Left ventricle myocardium inferior (tissue), 1 donor: ENCODE measurements around the gene UBA1. TPM values are rescaled to one million over a fixed set of nuclear protein-coding genes. Genes with fewer than 3 reads are reported as not detected.
A peak's percentile ranks its signal among the peaks of the same experiment; 100 is the strongest.

Source experiments
- DNase-seq: peaks from one replicate; pipeline ENCODE4 v3.0.0-alpha.2; 2020
- H3K27ac ChIP-seq: fragments of 200-600 bp; replicated peaks from 2 replicates; pipeline ENCODE4 v1.8.0; 2021
- H3K27me3 ChIP-seq: fragments of 200-600 bp; 2 replicates; pipeline ENCODE4 v1.8.0; 2021; ENCODE audit warnings: low read depth
- H3K36me3 ChIP-seq: fragments of 200-600 bp; 2 replicates; pipeline ENCODE4 v1.8.0; 2021
- H3K4me1 ChIP-seq: fragments of 200-600 bp; 2 replicates; pipeline ENCODE4 v1.8.0; 2021
- H3K4me3 ChIP-seq: fragments of 200-600 bp; 2 replicates; pipeline ENCODE4 v1.8.0; 2021; ENCODE audit warnings: mild to moderate bottlenecking, moderate library complexity
- H3K9me3 ChIP-seq: fragments of 200-600 bp; replicated peaks from 2 replicates; pipeline ENCODE4 v1.8.0; 2021
- intact Hi-C: fragments of 100-400 bp; cut with micrococcal nuclease; formaldehyde crosslinking; loops from one replicate; pipeline ENCODE4 v1.11.0; 2022
- total RNA-seq: library from RNA; stranded (reverse); fragmentation: NEBNext Ultra II Directional; extraction: Animal tissue kit (Norgen Biotek cat#: 25700); gene quantifications from one replicate; pipeline ENCODE4 v1.2.1, GENCODE V29; 2021
- TF ChIP-seq, protein P1 (sequence below): fragments of 200-600 bp; IDR thresholded peaks from 2 replicates; pipeline ENCODE4 v1.8.0; 2021; ENCODE audit warnings: antibody characterized with exemption, mild to moderate bottlenecking, borderline replicate concordance
- donor health status: DM: no; HTN: yes; CAD: no; lungs with severe emphysema.

UBA1 gene
- total RNA-seq, 1 donor from 2014 or later, result 99.8 TPM

DNA sequence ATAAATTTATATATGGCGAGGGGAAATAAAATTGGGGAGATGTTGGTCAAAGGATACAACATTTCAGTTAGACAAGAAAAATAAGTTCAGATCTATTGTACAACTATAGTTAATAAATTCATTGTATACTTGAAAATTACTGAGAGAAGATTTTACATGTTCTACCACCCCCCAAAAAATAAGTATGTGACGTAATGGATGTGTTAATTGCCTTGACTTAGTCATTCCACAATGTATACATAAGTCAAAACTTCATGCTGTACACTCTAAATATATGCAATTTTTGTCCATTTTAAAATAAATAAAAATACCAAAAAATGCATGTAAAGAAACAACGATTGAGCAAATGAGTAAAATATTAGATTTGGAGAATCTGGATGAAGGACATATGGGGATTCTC lies 41.0 kb downstream of the UBA1 start:
- no peaks in the 10 kb centered on the region for H3K36me3 ChIP-seq
- intact Hi-C loops, result no loop called here
- peak overlapping the region; percentile 74 for H3K4me3 ChIP-seq
- H3K27ac ChIP-seq, result peak overlapping the region; percentile 94
- H3K9me3 ChIP-seq, result no peaks in the 10 kb centered on the region
- DNase-seq, result no peak
- TF ChIP-seq, protein P1, sequence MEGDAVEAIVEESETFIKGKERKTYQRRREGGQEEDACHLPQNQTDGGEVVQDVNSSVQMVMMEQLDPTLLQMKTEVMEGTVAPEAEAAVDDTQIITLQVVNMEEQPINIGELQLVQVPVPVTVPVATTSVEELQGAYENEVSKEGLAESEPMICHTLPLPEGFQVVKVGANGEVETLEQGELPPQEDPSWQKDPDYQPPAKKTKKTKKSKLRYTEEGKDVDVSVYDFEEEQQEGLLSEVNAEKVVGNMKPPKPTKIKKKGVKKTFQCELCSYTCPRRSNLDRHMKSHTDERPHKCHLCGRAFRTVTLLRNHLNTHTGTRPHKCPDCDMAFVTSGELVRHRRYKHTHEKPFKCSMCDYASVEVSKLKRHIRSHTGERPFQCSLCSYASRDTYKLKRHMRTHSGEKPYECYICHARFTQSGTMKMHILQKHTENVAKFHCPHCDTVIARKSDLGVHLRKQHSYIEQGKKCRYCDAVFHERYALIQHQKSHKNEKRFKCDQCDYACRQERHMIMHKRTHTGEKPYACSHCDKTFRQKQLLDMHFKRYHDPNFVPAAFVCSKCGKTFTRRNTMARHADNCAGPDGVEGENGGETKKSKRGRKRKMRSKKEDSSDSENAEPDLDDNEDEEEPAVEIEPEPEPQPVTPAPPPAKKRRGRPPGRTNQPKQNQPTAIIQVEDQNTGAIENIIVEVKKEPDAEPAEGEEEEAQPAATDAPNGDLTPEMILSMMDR, result no peak
- no peaks in the 10 kb centered on the region for H3K27me3 ChIP-seq
- peaks cover 20% of the 10 kb centered on the region for H3K4me1 ChIP-seq

DNA sequence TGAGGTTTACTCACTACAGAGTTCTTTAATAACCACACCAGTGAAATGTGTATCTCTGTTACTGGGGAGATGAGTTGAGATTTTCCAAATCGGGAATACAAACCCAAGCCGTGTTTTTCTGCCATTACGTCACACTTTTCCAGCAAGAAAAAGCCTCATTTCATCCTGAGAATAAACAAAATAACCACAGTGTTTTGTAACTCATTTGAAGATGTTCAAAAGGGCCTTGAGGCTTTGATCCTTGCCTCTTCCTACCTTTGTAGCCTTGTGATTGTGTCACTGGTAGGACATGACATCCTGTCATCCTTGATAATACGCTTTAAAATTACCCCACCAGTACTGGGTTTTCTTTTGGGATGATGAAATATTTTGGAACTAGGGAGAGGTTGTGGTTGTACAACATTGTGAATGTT lies 42.1 kb downstream of the UBA1 start:
- TF ChIP-seq, protein P1, result no peak
- Histone ChIP-seq H3K27ac (peak overlapping the region; percentile 94), H3K9me3 (no peaks in the 10 kb centered on the region), H3K4me3 (no peak overlapping the region), H3K27me3 (no peaks in the 10 kb centered on the region), H3K4me1 (peaks cover 20% of the 10 kb centered on the region), H3K36me3 (peaks cover 4% of the 10 kb centered on the region)
- DNase-seq, result no peak
- intact Hi-C loops, result no loop called here

DNA sequence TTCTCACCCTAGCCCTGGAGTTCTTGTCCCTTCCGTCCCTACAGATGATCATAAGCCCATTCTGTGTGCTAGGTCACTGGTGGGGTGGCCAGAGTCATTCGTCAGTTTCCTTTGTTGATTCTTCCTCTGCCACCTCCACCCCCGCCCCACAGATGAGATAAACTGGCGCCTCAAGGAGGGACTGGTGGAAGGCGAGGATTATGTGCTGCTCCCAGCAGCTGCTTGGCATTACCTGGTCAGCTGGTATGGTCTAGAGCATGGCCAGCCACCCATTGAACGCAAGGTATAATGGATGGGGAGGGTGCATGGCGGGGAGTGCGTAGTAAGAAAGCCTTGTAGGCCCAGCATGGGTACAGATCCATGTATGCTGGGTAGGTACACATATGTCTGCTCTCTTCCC lies 45.6 kb downstream of the UBA1 start:
- peaks cover 25% of the 10 kb centered on the region for H3K36me3 ChIP-seq
- H3K4me1 ChIP-seq, result peaks cover 20% of the 10 kb centered on the region
- TF ChIP-seq, protein P1, result no peak
- DNase-seq, result no peak
- H3K4me3 ChIP-seq, result no peak overlapping the region
- H3K27ac ChIP-seq, result no peak overlapping the region
- intact Hi-C loops, result no loop called here
- H3K27me3 ChIP-seq, result no peaks in the 10 kb centered on the region
- no peaks in the 10 kb centered on the region for H3K9me3 ChIP-seq

DNA sequence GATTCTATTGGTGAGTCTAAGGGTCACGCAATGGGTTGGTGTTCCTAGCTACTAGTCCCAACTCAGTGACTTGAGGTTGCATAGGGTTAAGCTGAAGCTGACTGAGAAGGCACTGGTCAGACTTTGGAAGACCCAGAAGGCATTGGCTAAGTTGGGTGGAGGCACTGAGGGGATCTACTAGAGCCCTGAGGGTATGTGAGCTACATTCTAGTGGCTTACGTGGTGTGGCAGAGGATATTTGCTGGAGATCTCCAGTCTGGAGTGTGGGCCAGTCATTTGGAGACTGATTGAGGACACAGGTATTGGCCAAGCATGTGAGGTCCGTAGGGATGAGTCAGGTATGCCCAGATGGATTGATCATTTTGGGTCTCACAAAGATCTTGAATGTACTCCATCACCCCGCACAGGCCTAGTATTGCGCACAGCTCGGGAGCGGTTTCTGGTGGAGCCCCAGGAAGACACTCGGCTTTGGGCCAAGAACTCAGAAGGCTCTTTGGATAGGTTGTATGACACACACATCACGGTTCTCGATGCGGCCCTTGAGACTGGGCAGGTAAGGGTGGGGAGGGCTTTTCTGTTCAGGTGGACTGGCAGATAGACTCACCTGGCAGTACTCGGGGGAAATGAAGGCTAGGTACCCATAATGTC lies 46.4 kb downstream of the UBA1 start:
- H3K4me1 ChIP-seq, result peaks cover 12% of the 10 kb centered on the region
- no peak overlapping the region for H3K27ac ChIP-seq
- no peak for DNase-seq
- intact Hi-C loops, result no loop called here
- no peaks in the 10 kb centered on the region for H3K9me3 ChIP-seq
- H3K4me3 ChIP-seq, result no peak overlapping the region
- H3K27me3 ChIP-seq, result no peaks in the 10 kb centered on the region
- H3K36me3 ChIP-seq, result peaks cover 25% of the 10 kb centered on the region
- TF ChIP-seq, protein P1, result no peak

DNA sequence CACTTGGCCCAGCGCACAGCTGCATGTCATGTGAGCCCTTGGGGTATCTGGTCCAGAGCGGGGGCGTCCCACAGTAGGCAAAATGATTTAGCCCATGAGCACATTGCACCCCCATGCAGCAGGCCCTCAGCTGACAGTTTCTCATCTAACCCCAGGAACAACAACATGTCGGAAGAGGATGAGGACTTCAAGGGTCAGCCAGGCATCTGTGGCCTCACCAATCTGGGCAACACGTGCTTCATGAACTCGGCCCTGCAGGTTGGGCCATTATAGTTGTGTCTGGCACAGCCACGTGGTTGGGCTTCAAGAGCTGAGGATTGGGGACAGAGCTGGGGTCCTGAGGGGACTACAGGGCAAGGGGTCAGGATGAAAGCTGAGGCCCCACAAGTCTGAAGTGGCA lies 47.0 kb downstream of the UBA1 start:
- intact Hi-C loops, result no loop called here
- H3K4me1 ChIP-seq, result peaks cover 9% of the 10 kb centered on the region
- TF ChIP-seq, protein P1, result no peak
- H3K4me3 ChIP-seq, result no peak overlapping the region
- H3K27ac ChIP-seq, result no peak overlapping the region
- H3K9me3 ChIP-seq, result no peaks in the 10 kb centered on the region
- DNase-seq, result no peak
- H3K36me3 ChIP-seq, result peaks cover 25% of the 10 kb centered on the region
- H3K27me3 ChIP-seq, result no peaks in the 10 kb centered on the region
